HEK293 (cell line): ENCODE results near the gene CDK14.

ENCODE experiments used
- KLF16 ChIP-seq: fragments of 450-650 bp; formaldehyde crosslinking; IDR thresholded peaks from 2 replicates; pipeline ENCODE4 v1.5.1; 2017; ENCODE audit warnings: missing biosample characterization, missing genetic modification characterization
- KLF7 ChIP-seq: fragments of 450-650 bp; formaldehyde crosslinking; IDR thresholded peaks from 2 replicates; pipeline ENCODE4 v1.5.1; 2016; ENCODE audit warnings: missing biosample characterization, missing genetic modification characterization, borderline replicate concordance
- MZF1 ChIP-seq: fragments of 450-650 bp; formaldehyde crosslinking; IDR thresholded peaks from 2 replicates; pipeline ENCODE4 v1.5.1; 2017; ENCODE audit warnings: missing biosample characterization, missing genetic modification characterization, borderline replicate concordance
- ZNF138 ChIP-seq: fragments of 450-650 bp; formaldehyde crosslinking; IDR thresholded peaks from 2 replicates; pipeline ENCODE4 v1.5.1; 2016; ENCODE audit warnings: missing biosample characterization, missing genetic modification characterization, borderline replicate concordance
- ZNF211 ChIP-seq: fragments of 450-650 bp; formaldehyde crosslinking; IDR thresholded peaks from 2 replicates; pipeline ENCODE4 v1.5.1; 2016; ENCODE audit warnings: low read depth, missing biosample characterization, missing genetic modification characterization
- ZNF776 ChIP-seq: fragments of 450-650 bp; formaldehyde crosslinking; IDR thresholded peaks from 2 replicates; pipeline ENCODE4 v1.5.0; 2017; ENCODE audit warnings: missing biosample characterization, missing genetic modification characterization, borderline replicate concordance
- TF ChIP-seq, protein P1 (sequence below): fragments of 450-650 bp; formaldehyde crosslinking; IDR thresholded peaks from 2 replicates; pipeline ENCODE4 v1.5.1; 2016; ENCODE audit warnings: missing biosample characterization, missing genetic modification characterization
- TF ChIP-seq, protein P2 (sequence below): fragments of 450-650 bp; formaldehyde crosslinking; IDR thresholded peaks from 2 replicates; pipeline ENCODE4 v1.5.1; 2016; ENCODE audit warnings: missing biosample characterization, missing genetic modification characterization

DNA sequence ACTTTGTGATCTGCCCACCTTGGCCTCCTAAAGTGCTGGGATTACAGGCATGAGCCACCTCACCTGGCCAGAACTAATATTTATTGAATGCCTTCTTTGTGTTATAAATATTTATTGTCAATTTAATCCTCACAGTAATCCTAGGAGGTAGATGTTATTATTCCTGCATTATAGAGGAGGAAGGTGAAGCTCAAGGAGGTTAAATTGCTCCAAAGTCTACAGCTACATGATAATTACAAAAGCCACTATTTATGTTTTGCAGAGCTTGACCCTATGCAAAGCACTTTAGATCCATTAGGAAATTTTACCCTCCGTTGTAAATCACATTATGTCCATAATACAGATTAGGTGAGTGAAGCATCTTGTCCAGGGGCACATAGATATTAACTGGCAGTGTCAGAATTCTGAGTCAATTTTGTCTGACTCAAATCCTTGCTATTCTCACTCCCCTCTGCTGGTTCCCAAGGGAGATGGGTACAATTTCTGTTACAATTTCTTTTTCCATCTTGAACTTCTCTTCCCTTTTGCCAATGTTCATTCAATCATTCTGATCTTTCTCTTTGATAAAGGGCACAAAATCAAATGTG lies 25.7 kb upstream of the CDK14 start:
- TF ChIP-seq MZF1 (tag by site-specific recombination) (no peak), KLF16 (tag by site-specific recombination) (no peak), KLF7 (no peak), ZNF776 (tag by site-specific recombination) (no peak), ZNF138 (no peak), ZNF211 (tag by site-specific recombination) (no peak)
- TF ChIP-seq, protein P1, sequence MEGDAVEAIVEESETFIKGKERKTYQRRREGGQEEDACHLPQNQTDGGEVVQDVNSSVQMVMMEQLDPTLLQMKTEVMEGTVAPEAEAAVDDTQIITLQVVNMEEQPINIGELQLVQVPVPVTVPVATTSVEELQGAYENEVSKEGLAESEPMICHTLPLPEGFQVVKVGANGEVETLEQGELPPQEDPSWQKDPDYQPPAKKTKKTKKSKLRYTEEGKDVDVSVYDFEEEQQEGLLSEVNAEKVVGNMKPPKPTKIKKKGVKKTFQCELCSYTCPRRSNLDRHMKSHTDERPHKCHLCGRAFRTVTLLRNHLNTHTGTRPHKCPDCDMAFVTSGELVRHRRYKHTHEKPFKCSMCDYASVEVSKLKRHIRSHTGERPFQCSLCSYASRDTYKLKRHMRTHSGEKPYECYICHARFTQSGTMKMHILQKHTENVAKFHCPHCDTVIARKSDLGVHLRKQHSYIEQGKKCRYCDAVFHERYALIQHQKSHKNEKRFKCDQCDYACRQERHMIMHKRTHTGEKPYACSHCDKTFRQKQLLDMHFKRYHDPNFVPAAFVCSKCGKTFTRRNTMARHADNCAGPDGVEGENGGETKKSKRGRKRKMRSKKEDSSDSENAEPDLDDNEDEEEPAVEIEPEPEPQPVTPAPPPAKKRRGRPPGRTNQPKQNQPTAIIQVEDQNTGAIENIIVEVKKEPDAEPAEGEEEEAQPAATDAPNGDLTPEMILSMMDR (tag by site-specific recombination): no peak
- TF ChIP-seq, protein P2, sequence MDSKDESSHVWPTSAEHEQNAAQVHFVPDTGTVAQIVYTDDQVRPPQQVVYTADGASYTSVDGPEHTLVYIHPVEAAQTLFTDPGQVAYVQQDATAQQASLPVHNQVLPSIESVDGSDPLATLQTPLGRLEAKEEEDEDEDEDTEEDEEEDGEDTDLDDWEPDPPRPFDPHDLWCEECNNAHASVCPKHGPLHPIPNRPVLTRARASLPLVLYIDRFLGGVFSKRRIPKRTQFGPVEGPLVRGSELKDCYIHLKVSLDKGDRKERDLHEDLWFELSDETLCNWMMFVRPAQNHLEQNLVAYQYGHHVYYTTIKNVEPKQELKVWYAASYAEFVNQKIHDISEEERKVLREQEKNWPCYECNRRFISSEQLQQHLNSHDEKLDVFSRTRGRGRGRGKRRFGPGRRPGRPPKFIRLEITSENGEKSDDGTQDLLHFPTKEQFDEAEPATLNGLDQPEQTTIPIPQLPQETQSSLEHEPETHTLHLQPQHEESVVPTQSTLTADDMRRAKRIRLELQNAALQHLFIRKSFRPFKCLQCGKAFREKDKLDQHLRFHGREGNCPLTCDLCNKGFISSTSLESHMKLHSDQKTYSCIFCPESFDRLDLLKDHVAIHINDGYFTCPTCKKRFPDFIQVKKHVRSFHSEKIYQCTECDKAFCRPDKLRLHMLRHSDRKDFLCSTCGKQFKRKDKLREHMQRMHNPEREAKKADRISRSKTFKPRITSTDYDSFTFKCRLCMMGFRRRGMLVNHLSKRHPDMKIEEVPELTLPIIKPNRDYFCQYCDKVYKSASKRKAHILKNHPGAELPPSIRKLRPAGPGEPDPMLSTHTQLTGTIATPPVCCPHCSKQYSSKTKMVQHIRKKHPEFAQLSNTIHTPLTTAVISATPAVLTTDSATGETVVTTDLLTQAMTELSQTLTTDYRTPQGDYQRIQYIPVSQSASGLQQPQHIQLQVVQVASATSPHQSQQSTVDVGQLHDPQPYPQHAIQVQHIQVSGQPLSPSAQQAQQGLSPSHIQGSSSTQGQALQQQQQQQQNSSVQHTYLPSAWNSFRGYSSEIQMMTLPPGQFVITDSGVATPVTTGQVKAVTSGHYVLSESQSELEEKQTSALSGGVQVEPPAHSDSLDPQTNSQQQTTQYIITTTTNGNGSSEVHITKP (tag by site-specific recombination): no peak
